B cell (primary cell): Measurements from ENCODE around the gene C1orf116. TPM values are rescaled to one million over a fixed set of nuclear protein-coding genes. Genes with fewer than 3 reads are reported as not detected.

Source experiments
- ATAC-seq: fragments of 200-7000 bp; cut with Tn5 transposase; one replicate; pipeline ENCODE4 v1.10.0; 2021; ENCODE audit warnings: low read depth, mild to moderate bottlenecking, moderate number of reproducible peaks, moderate library complexity
- CTCF ChIA-PET: fragments of 350-600 bp; sonication (Branson Sonifier 250); formaldehyde crosslinking; loops from one replicate; lab custom pipeline; 2021; ENCODE audit warnings: antibody characterized with exemption, inconsistent platforms; lab: Charles Lee
- POLR2A ChIA-PET: fragments of 350-600 bp; sonication (Branson Sonifier 250); formaldehyde crosslinking; loops from one replicate; lab custom pipeline; 2021; ENCODE audit warnings: antibody characterized with exemption; lab: Charles Lee
- DNase-seq: peaks from one replicate; pipeline ENCODE4 v3.0.0; 2013
- H2AFZ ChIP-seq: 2 replicates; pipeline ENCODE4 v1.6.1; 2012; ENCODE audit warnings: mild to moderate bottlenecking, low read depth, low read length; ENCODE audit not compliant: insufficient read depth, poor library complexity, severe bottlenecking
- H3K27ac ChIP-seq, 2 donors: 1 replicate in 1 of 2; 2 replicates in 1 of 2; pipeline ENCODE4 v1.5.1; 2012 to 2013; ENCODE audit warnings: low read length in 2 of 2, mild to moderate bottlenecking in 2 of 2, moderate library complexity in 1 of 2
- H3K27me3 ChIP-seq, 4 experiments: fragments of 200-600 bp in 1 of 4; sonication (generic) in 1 of 4; replicated peaks in 1 of 4; 1 replicate in 2 of 4; 2 replicates in 2 of 4; pipeline versions ENCODE4 v1.6.1 to v1.7.0; 2013 to 2016; ENCODE audit warnings: low read length in 3 of 4, mild to moderate bottlenecking in 2 of 4, mixed read lengths in 1 of 4, moderate library complexity in 1 of 4; ENCODE audit not compliant: insufficient read depth in 4 of 4, control insufficient read depth in 3 of 4; ENCODE audit errors: control extremely low read depth in 1 of 4
- H3K36me3 ChIP-seq, 2 experiments: replicated peaks in 1 of 2; 1 replicate in 1 of 2; 2 replicates in 1 of 2; pipeline versions ENCODE4 v1.6.1 to v1.7.1; 2013; ENCODE audit warnings: low read length in 1 of 2; ENCODE audit not compliant: insufficient read depth in 2 of 2, control insufficient read depth in 1 of 2; ENCODE audit errors: control extremely low read depth in 1 of 2, extremely low read depth in 1 of 2
- H3K4me1 ChIP-seq, 2 donors: fragments of 200-600 bp in 1 of 2; sonication (generic) in 1 of 2; 1 replicate in 1 of 2; 2 replicates in 1 of 2; pipeline versions ENCODE4 v1.5.1 to v1.6.1; 2013 to 2017; ENCODE audit warnings: low read length in 2 of 2; ENCODE audit not compliant: control insufficient read depth in 2 of 2, insufficient read depth in 2 of 2
- H3K4me2 ChIP-seq: replicated peaks from 2 replicates; pipeline ENCODE3; 2012; ENCODE audit warnings: mild to moderate bottlenecking, low read depth, low read length; ENCODE audit not compliant: poor library complexity, severe bottlenecking
- H3K4me3 ChIP-seq, 5 experiments: fragments of 200-600 bp in 1 of 5; sonication (generic) in 1 of 5; 1 replicate in 3 of 5; 2 replicates in 2 of 5; pipeline versions ENCODE4 v1.5.1 to v1.7.0; 2011 to 2016; ENCODE audit warnings: low read length in 4 of 5, mild to moderate bottlenecking in 4 of 5, low read depth in 2 of 5, control low read depth in 1 of 5, moderate library complexity in 1 of 5; ENCODE audit not compliant: insufficient read depth in 1 of 5; ENCODE audit errors: control extremely low read depth in 1 of 5, extremely low read depth in 1 of 5
- H3K79me2 ChIP-seq: fragments of 200-600 bp; sonication (generic); one replicate; pipeline ENCODE4 v1.6.0; 2016; ENCODE audit warnings: low read length; ENCODE audit not compliant: control insufficient read depth, insufficient read depth
- H3K9ac ChIP-seq: fragments of 200-600 bp; sonication (generic); 2 replicates; pipeline ENCODE4 v1.6.1; 2017; ENCODE audit warnings: mild to moderate bottlenecking, low read length, moderate library complexity
- H3K9me3 ChIP-seq, 3 donors: one replicate each; pipeline versions ENCODE4 v1.6.1 to v1.7.1; 2013; ENCODE audit warnings: low read length in 2 of 3; ENCODE audit not compliant: control insufficient read depth in 2 of 3, insufficient read depth in 1 of 3; ENCODE audit errors: control extremely low read depth in 1 of 3
- H4K20me1 ChIP-seq: 2 replicates; pipeline ENCODE4 v1.6.0; 2012; ENCODE audit warnings: mild to moderate bottlenecking, low read length; ENCODE audit not compliant: insufficient read depth, control insufficient read depth, poor library complexity, severe bottlenecking
- H3K27ac Mint-ChIP-seq: one replicate; pipeline ENCODE4 v1.8.0; 2021; ENCODE audit warnings: mixed read lengths
- H3K27me3 Mint-ChIP-seq: one replicate; pipeline ENCODE4 v1.8.0; 2021; ENCODE audit warnings: mixed read lengths
- H3K4me1 Mint-ChIP-seq: one replicate; pipeline ENCODE4 v1.8.0; 2021; ENCODE audit warnings: mixed read lengths
- H3K4me3 Mint-ChIP-seq: one replicate; pipeline ENCODE4 v1.8.0; 2021; ENCODE audit warnings: mixed read lengths
- H3K9me3 Mint-ChIP-seq: one replicate; pipeline ENCODE4 v1.8.0; 2022; ENCODE audit warnings: mixed read lengths; ENCODE audit not compliant: insufficient read depth
- CTCF ChIP-seq: fragments of 200-600 bp; IDR thresholded peaks from one replicate; pipeline ENCODE4 v1.8.0; 2022; ENCODE audit warnings: antibody characterized with exemption, mild to moderate bottlenecking
- EZH2 ChIP-seq: IDR thresholded peaks from 2 replicates; pipeline ENCODE4 v1.6.1; 2012; ENCODE audit warnings: borderline replicate concordance, low read depth, mild to moderate bottlenecking, moderate library complexity, low read length; ENCODE audit not compliant: insufficient read depth, poor library complexity, severe bottlenecking
- WGBS: methylation state at CpG from one replicate; pipeline ENCODE4 v1.1.5; 2013; ENCODE audit warnings: missing lambda C conversion rate; ENCODE audit not compliant: insufficient coverage; 5-methylcytosine and 5-hydroxymethylcytosine counted together
- intact Hi-C: fragments of 100-400 bp; cut with micrococcal nuclease; formaldehyde crosslinking; loops from one replicate; pipeline ENCODE4 v1.10.0; 2022
- polyA plus RNA-seq: library from polyadenylated mRNA; depleted of rRNA; stranded (reverse); fragments of >200 nt; gene quantifications from 2 replicates; pipeline ENCODE4 v1.2.3, GENCODE V29; 2012
- total RNA-seq, 2 donors: library from RNA; stranded (reverse); fragments of 120-200 nt in 1 of 2; gene quantifications; 1 replicate in 1 of 2; 2 replicates in 1 of 2; pipeline versions ENCODE4 v1.2.3 to v1.2.4, GENCODE V29; 2013 to 2022

Gene C1orf116
- total and polyA plus RNA-seq, 2 donors (not counting 1 experiment from before 2014, with no cell fraction given) = 0.09 TPM; not detected in 1

- H3K27ac ChIP-seq = no peak overlapping the region
- Mint-ChIP-seq H3K9me3 (no peaks in the 10 kb centered on the region), H3K4me3 (no peak overlapping the region), H3K27ac (no peak overlapping the region), H3K27me3 (peaks cover 16% of the 10 kb centered on the region), H3K4me1 (no peaks in the 10 kb centered on the region)
- intact Hi-C loops = loop anchor here (10.0 kb wide), 1 partner anchor 490 kb away; no protein-coding TSS in a partner anchor
- no peak for ATAC-seq
- no peak overlapping the region for H3K4me3 ChIP-seq
- no peaks in the 10 kb centered on the region for H3K36me3 ChIP-seq
- peaks cover 0 to 4% (median 2%) of the 10 kb centered on the region in 4 experiments for H3K27me3 ChIP-seq
- no peaks in the 10 kb centered on the region for H4K20me1 ChIP-seq
- 97% methylated on average over 4 of the region's 10 CpGs for WGBS
- H3K79me2 ChIP-seq = no peaks in the 10 kb centered on the region
- CTCF ChIA-PET = interaction anchor here (0.6 to 2.1 kb wide), 6 partner anchors 141 to 354 kb away, joined by 3 to 6 read pairs (median 4); partner anchors contain the start of gene DYRK3
- no peak for DNase-seq
- H2AFZ ChIP-seq = no peak overlapping the region
- POLR2A ChIA-PET = no interaction called here
- no peaks in the 10 kb centered on the region for H3K4me1 ChIP-seq
- no peaks in the 10 kb centered on the region for H3K9me3 ChIP-seq
- no peak for TF ChIP-seq CTCF
- no peak for TF ChIP-seq EZH2
- no peak overlapping the region for H3K9ac ChIP-seq
- H3K4me2 ChIP-seq = no peak overlapping the region
These were observed 47.3 kb downstream of the C1orf116 start for GRCh38 chr1:206985162-206985749.

- intact Hi-C loops = loop anchor here (1.0 to 10.0 kb wide), 11 partner anchors 50 to 487 kb away; partner anchors contain the start of gene IL20
- Histone ChIP-seq H3K4me1 (no peaks in the 10 kb centered on the region), H3K9me3 (no peaks in the 10 kb centered on the region), H3K36me3 (no peaks in the 10 kb centered on the region), H3K79me2 (no peaks in the 10 kb centered on the region), H3K27me3 (peaks cover 0 to 4% (median 0%) of the 10 kb centered on the region in 4 experiments), H4K20me1 (no peaks in the 10 kb centered on the region), H3K4me2 (no peak overlapping the region), H3K27ac (no peak overlapping the region), H3K9ac (no peak overlapping the region), H3K4me3 (no peak overlapping the region), H2AFZ (no peak overlapping the region)
- POLR2A ChIA-PET = interaction anchor here (0.6 to 1.4 kb wide), 4 partner anchors 70 to 374 kb away, joined by 3 to 5 read pairs (median 3); partner anchors contain the start of gene DYRK3
- TF ChIP-seq CTCF = peak; percentile 90
- no peak for TF ChIP-seq EZH2
- H3K4me1 Mint-ChIP-seq = no peaks in the 10 kb centered on the region
- H3K27me3 Mint-ChIP-seq = peaks cover 7% of the 10 kb centered on the region
- CTCF ChIA-PET = interaction anchor here (0.6 to 9.7 kb wide), 87 partner anchors 9 to 520 kb away, joined by 3 to 217 read pairs (median 6); partner anchors contain the start of genes DYRK3, FCAMR, FCMR and IKBKE
- ATAC-seq (peak; percentile 89), DNase-seq (peak; percentile 78)
- H3K9me3 Mint-ChIP-seq = no peaks in the 10 kb centered on the region
- no peak overlapping the region for H3K4me3 Mint-ChIP-seq
- WGBS = 22% methylated on average over 3 of the region's 4 CpGs
- H3K27ac Mint-ChIP-seq = no peak overlapping the region
These were observed 50.3 kb downstream of the C1orf116 start for GRCh38 chr1:206982216-206982615.
